Loucy (cell line): ENCODE data around the gene CSNK2B.

Experiments
- H2AFZ ChIP-seq: fragments of 200-600 bp; sonication (generic); 2 replicates; pipeline ENCODE4 v1.6.0; 2016; ENCODE audit warnings: antibody characterized with exemption, mild to moderate bottlenecking, low read length, moderate library complexity
- H3F3A ChIP-seq: fragments of 200-600 bp; 2 replicates; pipeline ENCODE4 v1.6.0; 2016; ENCODE audit warnings: antibody characterized with exemption, low read depth, mild to moderate bottlenecking
- H3K27me3 ChIP-seq: fragments of 200-600 bp; sonication (generic); 2 replicates; pipeline ENCODE4 v1.6.1; 2014; ENCODE audit warnings: low read length, mild to moderate bottlenecking; ENCODE audit not compliant: insufficient read depth, poor library complexity, severe bottlenecking
- H3K36me3 ChIP-seq: fragments of 200-600 bp; sonication (generic); 2 replicates; pipeline ENCODE4 v1.6.1; 2016; ENCODE audit warnings: low read length; ENCODE audit not compliant: insufficient read depth
- H3K4me1 ChIP-seq: fragments of 200-600 bp; sonication (generic); 2 replicates; pipeline ENCODE4 v1.5.1; 2014; ENCODE audit warnings: low read length, mild to moderate bottlenecking; ENCODE audit not compliant: insufficient read depth, poor library complexity, severe bottlenecking
- H3K4me2 ChIP-seq: fragments of 200-600 bp; sonication (generic); 2 replicates; pipeline ENCODE4 v1.6.0; 2014; ENCODE audit warnings: antibody characterized with exemption, low read length, low read depth, mild to moderate bottlenecking; ENCODE audit not compliant: poor library complexity, severe bottlenecking
- H3K4me3 ChIP-seq: fragments of 200-600 bp; sonication (generic); 2 replicates; pipeline ENCODE4 v1.5.1; 2014; ENCODE audit warnings: low read length, mild to moderate bottlenecking, mixed read lengths; ENCODE audit not compliant: poor library complexity, severe bottlenecking
- H3K79me2 ChIP-seq: fragments of 200-600 bp; sonication (generic); 2 replicates; pipeline ENCODE4 v1.6.1; 2014; ENCODE audit warnings: low read length; ENCODE audit not compliant: insufficient read depth
- H3K9ac ChIP-seq: fragments of 200-600 bp; sonication (generic); 2 replicates; pipeline ENCODE4 v1.6.0; 2014; ENCODE audit warnings: mild to moderate bottlenecking, low read depth, low read length, moderate library complexity; ENCODE audit not compliant: poor library complexity, severe bottlenecking
- H3K9me2 ChIP-seq: fragments of 200-600 bp; sonication (generic); replicated peaks from 2 replicates; pipeline ENCODE4 v1.6.1; 2016; ENCODE audit warnings: low read depth, low read length, mixed read lengths
- H3K9me3 ChIP-seq: fragments of 200-600 bp; sonication (generic); 2 replicates; pipeline ENCODE4 v1.6.1; 2014; ENCODE audit warnings: mild to moderate bottlenecking, antibody characterized with exemption, low read length, low read depth; ENCODE audit not compliant: insufficient read depth
- H4K20me1 ChIP-seq: fragments of 200-600 bp; sonication (generic); 2 replicates; pipeline ENCODE4 v1.6.0; 2014; ENCODE audit warnings: antibody characterized with exemption, low read length, mild to moderate bottlenecking; ENCODE audit not compliant: insufficient read depth, poor library complexity, severe bottlenecking
- CTCF ChIP-seq: fragments of 200-600 bp; sonication (generic); conservative IDR thresholded peaks from 2 replicates; pipeline ENCODE4 v1.5.1; 2014; ENCODE audit warnings: mild to moderate bottlenecking, antibody characterized with exemption, low read length
- EZH2phosphoT487 ChIP-seq: fragments of 200-600 bp; IDR thresholded peaks from 2 replicates; pipeline ENCODE4 v1.6.1; 2018; ENCODE audit warnings: antibody characterized with exemption, mild to moderate bottlenecking, moderate library complexity, borderline replicate concordance

Gene CSNK2B

GRCh38 chr6:31665501-31666336 lies at the start of gene CSNK2B:
TSS of gene CSNK2B (plus strand) at chr6:31666080. CDS start at chr6:31666832, 752 bp downstream.
- Histone ChIP-seq H3K9me2 (no peaks in the 10 kb centered on the region), H3K79me2 (peaks cover 74% of the 10 kb centered on the region), H3K9ac (peak within 1 kb of the TSS; percentile 98), H2AFZ (peak within 1 kb of the TSS; percentile 68), H3F3A (no peaks in the 10 kb centered on the region), H3K4me3 (peak within 1 kb of the TSS; percentile 88), H3K4me1 (peaks cover 43% of the 10 kb centered on the region), H3K27me3 (no peaks in the 10 kb centered on the region), H3K9me3 (no peaks in the 10 kb centered on the region), H3K4me2 (peak within 1 kb of the TSS; percentile 99), H4K20me1 (peaks cover 21% of the 10 kb centered on the region), H3K36me3 (peaks cover 35% of the 10 kb centered on the region; the same call in 1 of the 2 replicates)
- TF ChIP-seq EZH2phosphoT487 (no peak), CTCF (no peak)

DNA sequence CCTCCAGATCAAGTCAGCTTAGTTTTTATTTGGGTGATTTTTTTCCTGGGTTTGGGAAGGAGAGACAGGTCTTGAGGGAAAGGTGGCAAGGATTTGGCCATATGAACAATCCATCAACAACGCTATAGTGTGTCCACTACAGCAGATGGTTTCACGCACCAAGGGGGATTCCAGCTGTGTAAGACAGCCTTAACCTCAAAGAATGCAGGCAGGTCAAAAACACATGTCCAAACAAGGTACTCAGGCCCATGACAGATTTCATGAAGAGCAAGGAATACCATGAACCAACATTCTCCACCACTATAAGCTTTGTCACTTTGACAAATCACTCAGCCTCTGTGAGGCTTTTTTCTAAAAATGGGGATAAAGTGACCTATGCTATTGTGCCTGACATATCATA lies 48.9 kb upstream of the CSNK2B start:
- peaks cover 61% of the 10 kb centered on the region for H3K79me2 ChIP-seq
- H3K36me3 ChIP-seq: no peaks in the 10 kb centered on the region
- H3K4me1 ChIP-seq: peaks cover 44% of the 10 kb centered on the region
- no peaks in the 10 kb centered on the region for H3K9me2 ChIP-seq
- H4K20me1 ChIP-seq: peaks cover 12% of the 10 kb centered on the region
- H3K27me3 ChIP-seq: peaks cover 10% of the 10 kb centered on the region
- H2AFZ ChIP-seq: no peak overlapping the region
- H3K9me3 ChIP-seq: no peaks in the 10 kb centered on the region
- H3K4me3 ChIP-seq: peak overlapping the region; percentile 81
- TF ChIP-seq CTCF: no peak
- H3K4me2 ChIP-seq: peak overlapping the region; percentile 97
- peaks cover 12% of the 10 kb centered on the region; the same call in 1 of the 2 replicates for H3F3A ChIP-seq
- peak overlapping the region; percentile 98 for H3K9ac ChIP-seq

DNA sequence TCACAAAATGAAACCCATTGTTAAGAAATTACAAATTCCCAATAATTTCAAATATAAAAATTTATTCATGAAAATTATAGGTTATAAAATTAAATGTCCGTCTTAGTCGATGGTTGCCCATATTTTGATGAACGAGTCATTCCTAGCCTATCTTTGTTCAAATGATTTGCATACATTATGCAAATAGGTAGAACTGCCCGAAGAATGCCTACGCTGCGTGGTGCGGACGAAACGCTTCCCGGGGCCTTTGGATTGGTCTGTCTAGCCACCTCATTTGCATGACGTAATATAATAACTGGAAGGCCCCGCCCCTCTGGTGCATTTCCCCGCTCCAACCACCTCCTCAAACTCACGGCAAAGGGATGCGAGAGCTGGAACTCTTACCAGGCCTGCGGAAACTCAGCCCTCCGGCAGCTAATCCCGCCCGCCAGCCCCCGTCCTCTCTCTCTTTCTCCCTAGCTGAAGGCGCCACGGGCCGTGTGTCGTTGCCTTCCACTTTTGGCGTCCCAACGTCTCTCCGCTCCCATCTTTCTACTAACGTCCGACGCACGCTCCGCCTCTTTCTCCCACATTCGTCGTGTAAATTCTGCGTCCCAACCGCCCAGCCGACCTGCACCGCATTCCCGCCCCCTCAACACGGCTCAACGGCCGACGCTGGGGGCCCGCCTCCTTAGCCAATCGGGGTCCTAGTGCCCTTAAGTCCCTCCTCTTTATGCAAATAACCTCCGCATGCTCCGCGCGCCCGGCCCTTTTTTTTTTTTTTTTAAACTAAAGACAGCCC lies 45.9 kb upstream of the CSNK2B start:
- H3K36me3 ChIP-seq: peaks cover 23% of the 10 kb centered on the region; the same call in 1 of the 2 replicates
- H3K9me3 ChIP-seq: no peaks in the 10 kb centered on the region
- no peaks in the 10 kb centered on the region for H3K9me2 ChIP-seq
- H3K9ac ChIP-seq: peak overlapping the region; percentile 77
- H3K4me2 ChIP-seq: peak overlapping the region; percentile 97
- H3K27me3 ChIP-seq: peaks cover 10% of the 10 kb centered on the region
- peaks cover 85% of the 10 kb centered on the region for H3K79me2 ChIP-seq
- H3K4me3 ChIP-seq: peak overlapping the region; percentile 94
- H2AFZ ChIP-seq: peak overlapping the region; percentile 68; the same call in 1 of the 2 replicates
- H3K4me1 ChIP-seq: peaks cover 56% of the 10 kb centered on the region
- peaks cover 42% of the 10 kb centered on the region for H4K20me1 ChIP-seq
- TF ChIP-seq CTCF: no peak
- TF ChIP-seq EZH2phosphoT487: no peak
- peaks cover 12% of the 10 kb centered on the region; the same call in 1 of the 2 replicates for H3F3A ChIP-seq
